IMR-90 (cell line): Measurements from ENCODE around the gene THAP6. TPM values are rescaled to one million over a fixed set of nuclear protein-coding genes. Genes with fewer than 3 reads are reported as not detected.
"Not testable (repeated sequence)": the region's sequence is repeated elsewhere in the genome, so short reads cannot be mapped to it uniquely, and the experiment has no call there.

Experiments used
- ATAC-seq: fragments of 200-7000 bp; cut with Tn5 transposase; 2 replicates; pipeline ENCODE4 v1.9.1; 2020; ENCODE audit warnings: low read depth, mild to moderate bottlenecking, moderate library complexity
- BruUV-seq: library from RNA; stranded (reverse); fragments of 400-500 nt; replicated peaks from 2 replicates; lab custom pipeline; 2021; lab: Mats Ljungman, UMichigan
- CTCF ChIA-PET: fragments of 300-600 bp; formaldehyde crosslinking; extraction: SDS; loops from one replicate; lab custom pipeline; 2021; ENCODE audit warnings: antibody characterized with exemption; lab: Yijun Ruan, JAX
- POLR2A ChIA-PET: fragments of 300-600 bp; sonication (Branson Sonifier 250); formaldehyde crosslinking; loops from one replicate; lab custom pipeline; 2022; ENCODE audit warnings: antibody characterized with exemption; ENCODE audit not compliant: unreplicated experiment; lab: Charles Lee
- DNase-seq: peaks from one replicate; pipeline ENCODE4 v3.0.0; 2013
- H2AFZ ChIP-seq: replicated peaks from 2 replicates; pipeline ENCODE3; 2013; ENCODE audit warnings: low read length, mild to moderate bottlenecking; ENCODE audit not compliant: poor library complexity
- H2AK5ac ChIP-seq: 2 replicates; pipeline ENCODE4 v1.6.1; 2013; ENCODE audit warnings: low read depth, low read length, inconsistent platforms
- H2AK9ac ChIP-seq: replicated peaks from 2 replicates; pipeline ENCODE3; 2013; ENCODE audit warnings: mild to moderate bottlenecking, low read depth, low read length, moderate library complexity; ENCODE audit not compliant: poor library complexity
- H2BK120ac ChIP-seq: 2 replicates; pipeline ENCODE4 v1.6.1; 2013; ENCODE audit warnings: low read depth, low read length, inconsistent platforms
- H2BK15ac ChIP-seq: 3 replicates; pipeline ENCODE4 v1.6.1; 2013; ENCODE audit warnings: low read depth, low read length, inconsistent platforms
- H2BK20ac ChIP-seq: 2 replicates; pipeline ENCODE4 v1.6.1; 2013; ENCODE audit warnings: low read depth, mild to moderate bottlenecking, inconsistent platforms, low read length, moderate library complexity
- H2BK5ac ChIP-seq: 2 replicates; pipeline ENCODE4 v1.6.1; 2013; ENCODE audit warnings: mild to moderate bottlenecking, low read depth, low read length, inconsistent platforms; ENCODE audit not compliant: poor library complexity, severe bottlenecking
- H3K14ac ChIP-seq: replicated peaks from 2 replicates; pipeline ENCODE4 v1.6.1; 2013; ENCODE audit warnings: low read depth, low read length, inconsistent platforms
- H3K18ac ChIP-seq: 2 replicates; pipeline ENCODE4 v1.6.1; 2013; ENCODE audit warnings: low read depth, low read length, control low read depth
- H3K23ac ChIP-seq: 2 replicates; pipeline ENCODE4 v1.6.1; 2013; ENCODE audit warnings: low read depth, low read length, inconsistent platforms
- H3K27ac ChIP-seq: 2 replicates; pipeline ENCODE4 v1.5.1; 2013; ENCODE audit warnings: mild to moderate bottlenecking, control low read depth, low read length; ENCODE audit not compliant: insufficient read depth
- H3K27me3 ChIP-seq: 2 replicates; pipeline ENCODE4 v1.6.1; 2013; ENCODE audit warnings: low read length; ENCODE audit not compliant: control insufficient read depth, insufficient read depth
- H3K36me3 ChIP-seq: 2 replicates; pipeline ENCODE4 v1.6.1; 2013; ENCODE audit warnings: low read length, mixed read lengths; ENCODE audit not compliant: control insufficient read depth, insufficient read depth
- H3K4ac ChIP-seq: 2 replicates; pipeline ENCODE4 v1.6.1; 2013; ENCODE audit warnings: low read depth, low read length, inconsistent platforms
- H3K4me1 ChIP-seq: 2 replicates; pipeline ENCODE4 v1.6.1; 2013; ENCODE audit warnings: low read length, mixed read lengths; ENCODE audit not compliant: control insufficient read depth, insufficient read depth
- H3K4me2 ChIP-seq: 2 replicates; pipeline ENCODE4 v1.6.1; 2013; ENCODE audit warnings: low read depth, mild to moderate bottlenecking, control low read depth, low read length, moderate library complexity
- H3K4me3 ChIP-seq: 2 replicates; pipeline ENCODE4 v1.5.1; 2013; ENCODE audit warnings: low read depth, mild to moderate bottlenecking, control low read depth, low read length, moderate library complexity; ENCODE audit not compliant: insufficient read depth
- H3K56ac ChIP-seq: 2 replicates; pipeline ENCODE4 v1.6.1; 2013; ENCODE audit warnings: low read length, inconsistent platforms; ENCODE audit not compliant: insufficient read depth; ENCODE audit errors: extremely low read depth
- H3K79me1 ChIP-seq, 2 experiments: 2 replicates each; pipeline ENCODE4 v1.6.1; 2013; ENCODE audit warnings: low read length in 2 of 2, inconsistent platforms in 1 of 2, low read depth in 1 of 2
- H3K9ac ChIP-seq: 2 replicates; pipeline ENCODE4 v1.6.1; 2013; ENCODE audit warnings: low read depth, low read length, control low read depth
- H3K9me1 ChIP-seq: 2 replicates; pipeline ENCODE4 v1.6.1; 2013; ENCODE audit warnings: low read length, inconsistent platforms; ENCODE audit not compliant: insufficient read depth
- H3K9me3 ChIP-seq: 2 replicates; pipeline ENCODE4 v1.6.1; 2013; ENCODE audit warnings: low read length; ENCODE audit not compliant: control insufficient read depth, insufficient read depth
- H4K20me1 ChIP-seq: 2 replicates; pipeline ENCODE4 v1.6.1; 2013; ENCODE audit warnings: low read length, inconsistent platforms; ENCODE audit not compliant: insufficient read depth
- H4K5ac ChIP-seq: 2 replicates; pipeline ENCODE4 v1.6.1; 2013; ENCODE audit warnings: mild to moderate bottlenecking, low read depth, low read length, control low read depth
- H4K8ac ChIP-seq, 2 experiments: 2 replicates each; pipeline ENCODE4 v1.6.1; 2013; ENCODE audit warnings: low read depth in 2 of 2, low read length in 2 of 2, control low read depth in 1 of 2, inconsistent platforms in 1 of 2
- H4K91ac ChIP-seq: 2 replicates; pipeline ENCODE4 v1.6.1; 2013; ENCODE audit warnings: low read depth, low read length, inconsistent platforms; ENCODE audit not compliant: insufficient read depth
- CEBPB ChIP-seq: IDR thresholded peaks from 2 replicates; pipeline ENCODE4 v1.6.1; 2012; ENCODE audit warnings: low read depth, low read length, improper control_type of control experiment
- WGBS, 2 experiments: methylation state at CpG; one replicate each; pipeline versions ENCODE4 v1.1.5 to v1.1.7; 2013; ENCODE audit warnings: missing lambda C conversion rate in 2 of 2; ENCODE audit not compliant: insufficient read length in 1 of 2; ENCODE audit errors: extremely low coverage in 2 of 2; 5-methylcytosine and 5-hydroxymethylcytosine counted together
- dilution Hi-C: fragments of 300-500 bp; cut with HindIII; formaldehyde crosslinking; loops from one replicate; pipeline ENCODE4 v1.14.3; 2018; ENCODE audit warnings: low sequenced_read_pairs; ENCODE audit not compliant: unreplicated experiment
- in situ Hi-C: fragments of 300-500 bp; cut with MboI; formaldehyde crosslinking; loops from 3 replicates; pipeline ENCODE4 v1.14.3; 2019; ENCODE audit warnings: low sequenced_read_pairs, inconsistent platforms, mixed read lengths
- intact Hi-C: fragments of 100-400 bp; cut with micrococcal nuclease; formaldehyde crosslinking; loops from 2 replicates; pipeline ENCODE4 v1.10.0; 2022
- polyA plus RNA-seq, 3 experiments: library from polyadenylated mRNA; depleted of rRNA; stranded (reverse); fragments of >200 nt; gene quantifications; 2 replicates each; pipeline ENCODE4 v1.2.3, GENCODE V29; 2012; ENCODE audit warnings: low replicate concordance in 1 of 3
- total RNA-seq: library from RNA; depleted of rRNA; stranded (reverse); fragments of >200 nt; gene quantifications from 2 replicates; pipeline ENCODE4 v1.2.3, GENCODE V29; 2012

THAP6 gene
- total and polyA plus RNA-seq, 2 of the 4 experiments (the other 2 are of a cell fraction), result 6.3 to 7.0 TPM

- H3K9me3 ChIP-seq, POLR2A ChIA-PET, H3K9me1 ChIP-seq, CTCF ChIA-PET, H3K27ac ChIP-seq, H3K36me3 ChIP-seq, H2BK15ac ChIP-seq, H2BK5ac ChIP-seq, H3K9ac ChIP-seq, in situ Hi-C loops, DNase-seq, intact Hi-C loops, H3K18ac ChIP-seq, H3K14ac ChIP-seq, H4K91ac ChIP-seq, H3K23ac ChIP-seq, H4K5ac ChIP-seq, H4K8ac ChIP-seq, H2BK120ac ChIP-seq, H3K56ac ChIP-seq, H3K4me1 ChIP-seq, H3K4ac ChIP-seq, dilution Hi-C loops, H3K4me3 ChIP-seq, H2BK20ac ChIP-seq, H2AK5ac ChIP-seq, H2AFZ ChIP-seq, H3K4me2 ChIP-seq, BruUV-seq, H3K79me1 ChIP-seq, H4K20me1 ChIP-seq, H3K27me3 ChIP-seq, H2AK9ac ChIP-seq: not testable (repeated sequence)
- TF ChIP-seq CEBPB, result peak; percentile 81
- no CpG with 5 or more reads among the region's 8 CpGs for WGBS, 2 experiments
- ATAC-seq, result peak; percentile 28
Observed at GRCh38 chr4:75544220-75544619, 29.9 kb downstream of the THAP6 start.
